Fibroblast of pulmonary artery (primary cell): Measurements from ENCODE around the gene SC5D.

Experiments used
- DNase-seq: peaks from one replicate; pipeline ENCODE4 v3.0.0-alpha.2; 2010; ENCODE audit warnings: low read depth
- H3K4me3 ChIP-seq: replicated peaks from 2 replicates; pipeline ENCODE4 v1.5.1; 2011; ENCODE audit warnings: low read depth, mild to moderate bottlenecking, control low read depth, low read length, moderate library complexity
- TF ChIP-seq, protein P1 (sequence below): IDR thresholded peaks from 2 replicates; pipeline ENCODE4 v1.5.1; 2011; ENCODE audit warnings: mild to moderate bottlenecking, control low read depth, low read length, inconsistent platforms; ENCODE audit errors: missing control alignments

SC5D gene

DNA sequence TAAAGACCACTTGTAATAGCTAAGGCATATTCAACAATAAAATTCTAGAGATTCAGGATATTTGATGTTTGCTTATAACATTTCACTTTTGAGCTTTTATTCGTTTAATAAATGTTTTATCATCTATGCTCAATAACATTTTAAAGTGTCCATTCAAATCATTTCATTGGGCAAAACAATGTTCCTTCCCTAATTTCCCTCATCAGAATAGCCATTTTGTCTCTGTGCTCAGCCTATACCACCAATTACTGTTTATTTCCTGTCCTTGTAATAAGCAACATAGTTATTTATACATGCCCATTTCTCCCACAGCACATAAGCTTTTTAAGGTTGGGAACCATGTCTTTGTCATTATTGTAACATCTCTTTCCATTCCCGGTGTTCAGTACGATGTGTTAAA, 1.3 kb upstream of the SC5D start:
- TF ChIP-seq, protein P1, sequence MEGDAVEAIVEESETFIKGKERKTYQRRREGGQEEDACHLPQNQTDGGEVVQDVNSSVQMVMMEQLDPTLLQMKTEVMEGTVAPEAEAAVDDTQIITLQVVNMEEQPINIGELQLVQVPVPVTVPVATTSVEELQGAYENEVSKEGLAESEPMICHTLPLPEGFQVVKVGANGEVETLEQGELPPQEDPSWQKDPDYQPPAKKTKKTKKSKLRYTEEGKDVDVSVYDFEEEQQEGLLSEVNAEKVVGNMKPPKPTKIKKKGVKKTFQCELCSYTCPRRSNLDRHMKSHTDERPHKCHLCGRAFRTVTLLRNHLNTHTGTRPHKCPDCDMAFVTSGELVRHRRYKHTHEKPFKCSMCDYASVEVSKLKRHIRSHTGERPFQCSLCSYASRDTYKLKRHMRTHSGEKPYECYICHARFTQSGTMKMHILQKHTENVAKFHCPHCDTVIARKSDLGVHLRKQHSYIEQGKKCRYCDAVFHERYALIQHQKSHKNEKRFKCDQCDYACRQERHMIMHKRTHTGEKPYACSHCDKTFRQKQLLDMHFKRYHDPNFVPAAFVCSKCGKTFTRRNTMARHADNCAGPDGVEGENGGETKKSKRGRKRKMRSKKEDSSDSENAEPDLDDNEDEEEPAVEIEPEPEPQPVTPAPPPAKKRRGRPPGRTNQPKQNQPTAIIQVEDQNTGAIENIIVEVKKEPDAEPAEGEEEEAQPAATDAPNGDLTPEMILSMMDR = no peak
- H3K4me3 ChIP-seq = no peak overlapping the region
- no peak for DNase-seq

DNA sequence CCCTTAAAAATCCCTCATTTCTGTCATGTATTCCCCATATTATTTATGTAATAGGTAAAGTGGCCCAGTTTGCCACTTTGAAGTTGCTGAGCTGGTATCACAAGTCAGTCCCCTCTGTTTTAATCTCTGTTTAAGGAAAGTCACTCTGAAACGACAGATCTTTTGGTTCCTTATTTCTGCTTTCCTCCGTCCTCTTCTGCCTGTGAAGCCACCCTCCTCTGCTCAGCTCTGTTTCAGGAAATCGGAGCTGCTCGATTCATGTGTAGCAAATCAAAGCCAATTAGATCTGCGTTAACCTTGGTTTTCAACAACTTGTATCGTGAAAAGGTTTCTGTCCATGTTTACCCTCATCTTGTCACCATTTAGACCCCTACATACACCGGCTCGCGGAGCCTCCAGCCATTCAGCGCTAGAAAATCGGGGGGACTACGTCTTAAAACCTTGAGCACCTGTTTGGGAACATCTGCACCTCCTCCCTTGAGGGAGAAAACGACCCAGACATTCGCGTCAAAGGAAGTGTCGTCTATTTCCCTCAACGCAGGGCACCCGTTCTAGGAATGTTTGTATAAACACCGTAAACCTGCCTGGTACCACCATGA, 576 bp upstream of the SC5D start:
- TF ChIP-seq, protein P1 = no peak
- DNase-seq = no peak
- peak overlapping the region; percentile 84 for H3K4me3 ChIP-seq

DNA sequence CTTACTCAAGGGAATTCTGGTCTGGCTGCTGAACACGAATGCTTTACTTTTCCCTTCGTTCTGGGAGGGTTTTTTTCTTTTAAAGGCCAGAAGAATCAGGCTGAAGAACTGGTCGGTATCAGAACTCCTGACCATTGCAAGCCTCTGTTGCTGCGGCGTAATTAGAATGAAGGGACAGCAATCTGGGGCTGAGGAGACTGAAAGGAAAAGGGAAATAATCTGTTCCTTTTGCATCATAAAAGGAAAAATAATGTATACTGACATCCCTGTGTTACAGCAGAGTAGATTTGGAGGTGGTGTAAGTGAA, 670 bp downstream of the SC5D start:
- peak overlapping the region; percentile 84 for H3K4me3 ChIP-seq
- DNase-seq = peak; percentile 44
- TF ChIP-seq, protein P1 = no peak

DNA sequence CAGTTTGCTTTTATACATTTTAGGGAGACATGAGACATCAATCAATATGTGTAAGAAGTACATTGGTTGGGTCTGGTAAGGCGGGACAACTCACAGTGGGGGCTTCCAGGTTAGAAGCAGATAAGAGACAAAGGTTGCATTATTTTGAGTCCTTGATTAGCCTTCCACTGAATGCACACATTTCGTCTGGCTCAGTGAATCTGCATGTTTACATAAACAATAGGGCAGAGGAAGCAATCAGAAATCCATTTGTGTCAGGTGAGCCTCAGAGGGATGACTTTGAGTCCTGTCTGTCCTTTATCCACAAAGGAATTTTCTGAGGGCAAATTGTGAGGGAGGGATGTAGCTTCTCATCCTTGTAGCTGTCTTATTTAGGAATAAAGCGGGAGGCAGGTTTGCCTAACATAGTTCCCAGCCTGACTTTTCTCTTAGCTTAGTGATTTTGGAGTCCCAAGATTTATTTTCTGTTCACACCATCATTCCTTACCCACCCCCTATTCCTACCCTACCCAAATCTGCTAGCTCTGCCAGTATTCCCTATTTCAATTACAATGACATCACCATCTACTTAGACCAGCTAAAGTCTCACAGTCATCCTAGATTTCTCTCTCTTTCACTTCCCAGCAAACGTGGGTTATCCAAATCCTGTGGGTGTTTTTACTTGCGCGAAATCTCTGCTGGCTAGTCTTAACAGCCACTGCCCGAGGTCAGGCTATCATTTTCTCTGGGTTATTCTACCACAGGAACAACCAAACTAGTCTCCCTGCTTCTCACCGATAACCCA, 2.9 kb downstream of the SC5D start:
- TF ChIP-seq, protein P1 = no peak
- no peak for DNase-seq
- H3K4me3 ChIP-seq = no peak overlapping the region

DNA sequence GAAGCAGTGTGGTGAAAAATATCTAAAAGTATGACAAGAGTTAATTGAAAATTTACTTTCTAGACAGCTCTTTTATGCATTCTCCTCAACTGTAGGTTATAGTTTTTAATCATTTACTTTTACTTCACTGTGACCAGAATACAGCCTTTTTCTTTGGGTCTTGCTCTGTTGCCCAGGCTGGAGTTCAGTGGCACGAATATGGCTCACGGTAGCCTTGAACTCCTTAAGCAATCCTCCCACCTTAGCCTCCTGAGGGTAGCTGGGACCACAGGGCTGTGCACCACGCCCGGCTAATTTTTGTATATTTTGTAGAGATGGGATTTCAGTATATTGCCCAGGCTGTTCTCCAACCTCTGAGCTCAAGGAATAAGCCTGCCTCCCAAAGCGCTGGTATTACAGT, 5.3 kb downstream of the SC5D start:
- no peak for DNase-seq
- H3K4me3 ChIP-seq = no peak overlapping the region
- TF ChIP-seq, protein P1 = no peak

DNA sequence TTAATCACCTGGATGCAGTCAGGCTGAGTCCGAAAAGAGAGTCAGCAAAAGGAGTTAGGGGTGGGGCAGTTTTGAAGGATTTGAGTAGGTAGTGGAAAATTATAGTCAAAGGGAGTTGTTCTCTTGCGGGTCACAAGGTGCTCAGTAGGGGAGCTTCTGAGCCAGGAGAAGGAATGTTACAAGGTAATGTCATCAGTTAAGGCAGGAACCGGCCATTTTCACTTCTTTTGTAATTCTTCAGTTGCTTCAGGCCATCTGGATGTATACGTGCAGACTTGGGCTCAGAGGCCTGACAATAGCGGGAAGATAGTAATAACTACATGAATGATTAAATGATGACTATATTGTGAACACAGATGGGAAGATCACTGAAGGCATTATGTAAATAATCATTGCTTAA, 6.2 kb downstream of the SC5D start:
- DNase-seq = no peak
- TF ChIP-seq, protein P1 = no peak

DNA sequence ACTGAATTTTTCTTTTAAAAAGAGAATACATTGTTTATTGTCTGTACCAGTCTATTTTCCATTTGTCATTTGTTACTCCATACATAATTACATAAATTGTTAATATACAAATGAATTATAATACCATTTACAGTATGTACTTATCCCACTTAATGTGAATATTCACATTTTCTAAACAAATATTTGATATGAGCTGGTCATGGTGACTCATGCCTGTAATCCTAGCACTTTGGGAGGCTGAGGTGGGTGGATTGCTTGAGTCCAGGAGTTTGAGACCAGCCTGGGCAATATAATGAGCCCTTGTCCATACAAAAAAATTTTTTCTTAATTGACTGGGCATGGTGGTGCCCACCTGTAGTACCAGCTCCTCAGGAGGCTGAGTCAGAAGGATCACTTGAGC, 6.8 kb downstream of the SC5D start:
- H3K4me3 ChIP-seq = no peak overlapping the region
- TF ChIP-seq, protein P1 = no peak
- no peak for DNase-seq

More for the DNA sequence above, 6.2 kb downstream of the SC5D start:
- H3K4me3 ChIP-seq = no peak overlapping the region
